Vagina (tissue), 2 donors: ENCODE measurements around the gene PEPD.

Experiments used
- CTCF ChIP-seq, 3 experiments: fragments of 450-650 bp in 2 of 3; fragments of 200-600 bp in 1 of 3; sonication (generic) in 1 of 3; IDR thresholded peaks; one replicate each; pipeline ENCODE4 v1.5.1; 2017 to 2019; ENCODE audit warnings: antibody characterized with exemption in 3 of 3, mild to moderate bottlenecking in 2 of 3, moderate library complexity in 2 of 3
- POLR2A ChIP-seq, 2 donors: fragments of 450-650 bp; IDR thresholded peaks; one replicate each; pipeline ENCODE4 v1.6.1; 2017; ENCODE audit warnings: antibody characterized with exemption in 2 of 2, mild to moderate bottlenecking in 2 of 2, moderate library complexity in 2 of 2
- POLR2AphosphoS5 ChIP-seq, 2 donors: sonication (generic); formaldehyde crosslinking; IDR thresholded peaks; one replicate each; pipeline ENCODE4 v1.9.0; 2017; ENCODE audit warnings: antibody characterized with exemption in 2 of 2, mild to moderate bottlenecking in 2 of 2, low read depth in 1 of 2; ENCODE audit not compliant: insufficient read depth in 1 of 2

GRCh38 chr19:33490041-33490451, 31.5 kb downstream of the PEPD start:
- TF ChIP-seq CTCF (IDR thresholded peaks at IDR 0.05) (no peak), POLR2A (IDR thresholded peaks at IDR 0.05) (no peak), POLR2AphosphoS5 (IDR thresholded peaks at IDR 0.05; ENCODE audit: insufficient read depth in 1 of 2, low read depth in 1 of 2) (no peak)
